A549 (cell line): Measurements from ENCODE around the gene TEX51. TPM values are rescaled to one million over a fixed set of nuclear protein-coding genes. Genes with fewer than 3 reads are reported as not detected.

Experiments used
- ATAC-seq, 2 experiments: fragments of 200-7000 bp in 1 of 2; fragments of >200 bp in 1 of 2; cut with Nextera tagmentation in 1 of 2; cut with Tn5 transposase in 1 of 2; 3 replicates each; pipeline versions ENCODE4 v1.8.0 to v1.9.1; 2018 to 2020; ENCODE audit warnings: mild to moderate bottlenecking in 1 of 2, moderate library complexity in 1 of 2
- CTCF ChIA-PET: fragments of 300-600 bp; sonication (Branson Sonifier 250); formaldehyde crosslinking; extraction: SDS; loops from one replicate; lab custom pipeline; 2021; ENCODE audit warnings: antibody characterized with exemption, inconsistent platforms; lab: Yijun Ruan, JAX
- POLR2A ChIA-PET: fragments of 350-600 bp; formaldehyde crosslinking; extraction: SDS; loops from one replicate; lab custom pipeline; 2021; ENCODE audit warnings: antibody characterized with exemption, inconsistent platforms; lab: Yijun Ruan, JAX
- DNase-seq, 2 experiments: peaks; one replicate each; pipeline versions ENCODE4 v3.0.0 to v3.0.0-alpha.2; 2011 to 2016; ENCODE audit warnings: low read depth in 1 of 2, low spot score in 1 of 2
- FAIRE-seq: peaks from 2 replicates; lab custom pipeline; 2011; peaks lifted over from hg19 to GRCh38; lab: Jason Lieb, UNC
- H3K27ac ChIP-seq, 2 experiments: fragments of >200 bp; sonication (Bioruptor Twin); formaldehyde crosslinking; 3 replicates each; pipeline ENCODE4 v1.5.1; 2016 to 2017
- H3K4me1 ChIP-seq: fragments of >200 bp; sonication (Bioruptor Twin); formaldehyde crosslinking; 3 replicates; pipeline ENCODE4 v1.6.1; 2016
- H3K4me2 ChIP-seq: fragments of >200 bp; sonication (Bioruptor Twin); formaldehyde crosslinking; 3 replicates; pipeline ENCODE4 v1.6.1; 2016
- H3K4me3 ChIP-seq: fragments of >200 bp; sonication (Bioruptor Twin); formaldehyde crosslinking; 3 replicates; pipeline ENCODE4 v1.5.1; 2016
- H3K9me3 ChIP-seq: fragments of >200 bp; sonication (Bioruptor Twin); formaldehyde crosslinking; 3 replicates; pipeline ENCODE4 v1.6.1; 2016
- BHLHE40 ChIP-seq: IDR thresholded peaks from 2 replicates; pipeline ENCODE4 v1.6.1; 2012; ENCODE audit warnings: low read depth, low read length, inconsistent platforms
- CBX8 ChIP-seq: fragments of 200-600 bp; sonication (generic); IDR thresholded peaks from 2 replicates; pipeline ENCODE4 v1.6.1; 2016
- CHD2 ChIP-seq: fragments of 150-350 bp; IDR thresholded peaks from 2 replicates; pipeline ENCODE4 v1.6.1; 2014; ENCODE audit warnings: low read length; ENCODE audit not compliant: partially characterized antibody
- CHD4 ChIP-seq: fragments of 200-600 bp; sonication (generic); IDR thresholded peaks from 2 replicates; pipeline ENCODE4 v1.6.1; 2016; ENCODE audit warnings: antibody characterized with exemption, mild to moderate bottlenecking, borderline replicate concordance
- E2F6 ChIP-seq: IDR thresholded peaks from 2 replicates; pipeline ENCODE4 v1.6.1; 2012; ENCODE audit warnings: low read depth, borderline replicate concordance
- EHMT2 ChIP-seq: fragments of 200-600 bp; sonication (generic); IDR thresholded peaks from 2 replicates; pipeline ENCODE4 v1.6.1; 2016; ENCODE audit warnings: antibody characterized with exemption, low read depth, mild to moderate bottlenecking, moderate library complexity
- FOXS1 ChIP-seq: fragments of 250-450 bp; sonication (Bioruptor Pico); IDR thresholded peaks from 2 replicates; pipeline ENCODE4 v1.5.0; 2020; ENCODE audit warnings: mild to moderate bottlenecking, moderate library complexity
- HDAC2 ChIP-seq: fragments of 200-600 bp; sonication (generic); IDR thresholded peaks from 2 replicates; pipeline ENCODE4 v1.6.1; 2016
- HEYL ChIP-seq: fragments of 250-450 bp; sonication (Bioruptor Pico); IDR thresholded peaks from 2 replicates; pipeline ENCODE4 v1.8.0; 2021; ENCODE audit warnings: mild to moderate bottlenecking, moderate library complexity
- HOXA7 ChIP-seq: fragments of 250-450 bp; sonication (Bioruptor Pico); IDR thresholded peaks from 2 replicates; pipeline ENCODE4 v1.5.0; 2020; ENCODE audit warnings: mild to moderate bottlenecking, moderate library complexity
- HOXB13 ChIP-seq: fragments of 250-450 bp; sonication (Bioruptor Pico); IDR thresholded peaks from 2 replicates; pipeline ENCODE4 v1.5.0; 2020; ENCODE audit warnings: low read depth, mild to moderate bottlenecking, moderate library complexity
- MAZ ChIP-seq: fragments of 150-350 bp; IDR thresholded peaks from 2 replicates; pipeline ENCODE4 v1.6.1; 2014; ENCODE audit warnings: antibody characterized with exemption, low read depth, low read length, borderline replicate concordance
- PBX3 ChIP-seq: IDR thresholded peaks from 2 replicates; pipeline ENCODE4 v1.6.1; 2012
- RARB ChIP-seq: fragments of 250-450 bp; sonication (Bioruptor Pico); IDR thresholded peaks from 2 replicates; pipeline ENCODE4 v1.8.0; 2021; ENCODE audit warnings: mild to moderate bottlenecking, moderate library complexity
- REST ChIP-seq: fragments of 200-600 bp; sonication (generic); IDR thresholded peaks from 2 replicates; pipeline ENCODE4 v1.6.1; 2016; ENCODE audit warnings: antibody characterized with exemption, mild to moderate bottlenecking, moderate library complexity
- RFX5 ChIP-seq: fragments of 450-650 bp; IDR thresholded peaks from 2 replicates; pipeline ENCODE4 v1.7.1; 2014; ENCODE audit warnings: antibody characterized with exemption, mild to moderate bottlenecking, moderate library complexity
- RNF2 ChIP-seq: fragments of 200-600 bp; sonication (generic); IDR thresholded peaks from 2 replicates; pipeline ENCODE4 v1.6.1; 2016; ENCODE audit warnings: low read depth, mild to moderate bottlenecking, antibody characterized with exemption, moderate library complexity, borderline replicate concordance
- TFCP2L1 ChIP-seq: fragments of 250-450 bp; sonication (Bioruptor Pico); IDR thresholded peaks from 2 replicates; pipeline ENCODE4 v1.5.0; 2021; ENCODE audit warnings: mild to moderate bottlenecking
- TP53 ChIP-seq: fragments of 250-450 bp; sonication (Bioruptor Pico); IDR thresholded peaks from 2 replicates; pipeline ENCODE4 v1.5.0; 2021; ENCODE audit warnings: mild to moderate bottlenecking, moderate library complexity
- USF2 ChIP-seq: fragments of 450-650 bp; IDR thresholded peaks from 2 replicates; pipeline ENCODE4 v1.6.1; 2014; ENCODE audit warnings: antibody characterized with exemption
- ZC3H11A ChIP-seq: fragments of 450-650 bp; IDR thresholded peaks from 2 replicates; pipeline ENCODE4 v1.6.1; 2014; ENCODE audit warnings: antibody characterized with exemption, mild to moderate bottlenecking
- ZFP36 ChIP-seq: fragments of 450-650 bp; IDR thresholded peaks from 2 replicates; pipeline ENCODE4 v1.6.1; 2014; ENCODE audit warnings: borderline replicate concordance; ENCODE audit not compliant: partially characterized antibody
- ZSCAN20 ChIP-seq: fragments of 250-450 bp; sonication (Bioruptor Pico); IDR thresholded peaks from 2 replicates; pipeline ENCODE4 v1.8.0; 2022; ENCODE audit warnings: mild to moderate bottlenecking, moderate library complexity
- WGBS: methylation state at CpG from one replicate; pipeline ENCODE4 v1.1.6; 2017; ENCODE audit errors: missing lambda C conversion rate; 5-methylcytosine and 5-hydroxymethylcytosine counted together
- polyA plus RNA-seq, 4 experiments: library from polyadenylated mRNA; depleted of rRNA in 3 of 4; stranded (reverse); fragments of >200 nt; fragmentation: RNase III in 1 of 4; extraction: RNeasy Plus Mini Kit Qiagen cat#74134 plus additional on column Dnase treatment in 1 of 4; gene quantifications; 2 replicates in 3 of 4; 3 replicates in 1 of 4; pipeline ENCODE4 v1.2.3, GENCODE V29; 2011 to 2017

The TEX51 gene
- polyA plus RNA-seq, 2 of the 4 experiments (the other 2 are of a cell fraction): not detected

- H3K4me2 ChIP-seq: no peak overlapping the region
- no peak overlapping the region for H3K4me3 ChIP-seq
- FAIRE-seq (no peak), ATAC-seq (no peak), DNase-seq (no peak)
- 59% methylated on average over 6 of the region's 7 CpGs for WGBS
- no peaks in the 10 kb centered on the region for H3K4me1 ChIP-seq
- no peak overlapping the region for H3K27ac ChIP-seq
- ChIA-PET POLR2A (no interaction called here), CTCF (interaction anchor here (0.9 kb wide), 1 partner anchor 26 kb away, joined by 3 read pairs; no protein-coding TSS in a partner anchor)
- no peak for TF ChIP-seq EHMT2
- TF ChIP-seq ZFP36: no peak
- no peak for TF ChIP-seq PBX3
- TF ChIP-seq CHD4: no peak
- no peak for TF ChIP-seq REST
- TF ChIP-seq ZSCAN20 (CRISPR knock-in tag): no peak
- no peak for TF ChIP-seq CHD2
- TF ChIP-seq TFCP2L1 (CRISPR knock-in tag): no peak
- no peak for TF ChIP-seq USF2
- TF ChIP-seq BHLHE40: no peak
- no peak for TF ChIP-seq FOXS1 (CRISPR knock-in tag)
- TF ChIP-seq RFX5: no peak
- no peak for TF ChIP-seq ZC3H11A
- no peak for TF ChIP-seq HDAC2
- H3K9me3 ChIP-seq: no peaks in the 10 kb centered on the region
Observed at GRCh38 chr2:126912201-126912600, 13.5 kb downstream of the TEX51 start.

- POLR2A ChIA-PET: no interaction called here
- H3K4me2 ChIP-seq: no peak overlapping the region
- H3K4me1 ChIP-seq: no peaks in the 10 kb centered on the region
- FAIRE-seq (no peak), ATAC-seq (no peak), DNase-seq (no peak)
- H3K9me3 ChIP-seq: no peaks in the 10 kb centered on the region
- H3K4me3 ChIP-seq: no peak overlapping the region
- CTCF ChIA-PET: interaction anchor here (0.9 to 1.8 kb wide), 2 partner anchors 27 to 58 kb away, joined by 3 to 8 read pairs; no protein-coding TSS in a partner anchor
- WGBS: 3% methylated on average over 2 of the region's 2 CpGs
- no peak for TF ChIP-seq RNF2
- no peak for TF ChIP-seq RARB (CRISPR knock-in tag)
- TF ChIP-seq TP53 (CRISPR knock-in tag): no peak
- no peak for TF ChIP-seq E2F6
- no peak for TF ChIP-seq TFCP2L1 (CRISPR knock-in tag)
- TF ChIP-seq HOXB13 (CRISPR knock-in tag): no peak
- no peak for TF ChIP-seq CHD2
- TF ChIP-seq MAZ: no peak
- TF ChIP-seq CHD4: no peak
- no peak for TF ChIP-seq HOXA7
- no peak for TF ChIP-seq CBX8
- no peak for TF ChIP-seq HEYL (CRISPR knock-in tag)
- no peak overlapping the region for H3K27ac ChIP-seq
Observed at GRCh38 chr2:126913329-126913728, 14.6 kb downstream of the TEX51 start.
